ENCODE data around the gene EPB41L2. TPM values are rescaled to one million over a fixed set of nuclear protein-coding genes. Genes with fewer than 3 reads are reported as not detected.

EPB41L2 gene
- total RNA-seq, 1 experiment from 2014 or later = 181 TPM

DNA sequence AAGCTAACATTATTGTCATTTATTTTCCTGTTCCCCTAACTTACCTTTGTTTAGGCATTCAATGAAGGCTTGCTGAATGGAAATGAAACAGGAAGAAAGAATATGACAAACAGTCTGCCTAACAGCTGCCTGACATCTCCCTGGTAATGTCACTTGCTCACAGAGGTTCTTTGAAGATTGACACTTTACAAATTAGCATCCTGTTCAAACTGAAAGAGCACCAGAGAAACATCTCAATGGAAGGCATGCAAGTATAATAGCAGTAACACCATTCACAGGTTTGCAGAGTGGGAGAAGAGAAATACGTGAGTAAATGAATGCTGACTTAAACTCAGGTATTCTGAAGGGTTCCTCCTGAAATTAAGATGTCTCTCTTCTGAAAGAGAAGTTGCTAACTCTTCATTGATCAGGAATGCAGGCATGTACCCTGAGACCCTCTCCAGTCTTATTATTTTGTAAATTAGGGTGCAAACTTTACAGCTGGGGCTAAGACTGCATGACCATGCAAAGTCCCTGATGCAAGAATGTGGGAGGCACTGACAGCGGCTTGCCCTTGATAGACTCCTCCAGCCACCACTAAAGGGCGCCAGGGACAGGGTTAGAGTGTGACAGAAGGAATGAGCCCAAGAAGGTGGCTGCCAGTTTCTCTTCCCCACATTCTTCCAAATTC lies 237.1 kb downstream of the EPB41L2 start:
- no peak for TF ChIP-seq EZH2 (IDR thresholded peaks at IDR 0.05; ENCODE audit: borderline replicate concordance, low read depth, low read length, poor library complexity, severe bottlenecking)
- TF ChIP-seq CTCF (conservative IDR thresholded peaks at IDR 0.05; ENCODE audit: low read depth, low read length) = no peak
- intact Hi-C loops (cut with micrococcal nuclease; ENCODE audit: unreplicated experiment) = no loop called here
- Histone ChIP-seq H3K4me1 (ENCODE audit: insufficient read depth, low read length, poor library complexity, severe bottlenecking) (no peaks in the 10 kb centered on the region), H3K27ac (ENCODE audit: low read depth, low read length, poor library complexity, severe bottlenecking) (no peak overlapping the region), H3K27me3 (replicated peaks; ENCODE audit: insufficient read depth, low read depth, low read length, poor library complexity) (no peaks in the 10 kb centered on the region), H3K4me3 (ENCODE audit: low read depth, low read length, poor library complexity, severe bottlenecking) (no peak overlapping the region), H3K36me3 (ENCODE audit: insufficient read depth, low read length, poor library complexity, severe bottlenecking) (no peaks in the 10 kb centered on the region), H3K9me3 (ENCODE audit: low read depth, low read length, poor library complexity, severe bottlenecking) (no peaks in the 10 kb centered on the region)
- ChIA-PET CTCF (no interaction called here), POLR2A (ENCODE audit: low non-redundant PET) (interaction anchor here (0.7 kb wide), 1 partner anchor 40 kb away, joined by 4 read pairs; no protein-coding TSS in a partner anchor)
- BruUV-seq (replicated peaks) = no TSS peak
- no peak for DNase-seq (ENCODE audit: low spot score)

GRCh38 chr6:130824978-130825694 lies 237.9 kb downstream of the EPB41L2 start:
- Histone ChIP-seq H3K36me3 (ENCODE audit: insufficient read depth, low read length, poor library complexity, severe bottlenecking) (no peaks in the 10 kb centered on the region), H3K9me3 (ENCODE audit: low read depth, low read length, poor library complexity, severe bottlenecking) (no peaks in the 10 kb centered on the region), H3K27ac (ENCODE audit: low read depth, low read length, poor library complexity, severe bottlenecking) (no peak overlapping the region), H3K4me3 (ENCODE audit: low read depth, low read length, poor library complexity, severe bottlenecking) (no peak overlapping the region), H3K4me1 (ENCODE audit: insufficient read depth, low read length, poor library complexity, severe bottlenecking) (no peaks in the 10 kb centered on the region), H3K27me3 (replicated peaks; ENCODE audit: insufficient read depth, low read depth, low read length, poor library complexity) (no peaks in the 10 kb centered on the region)
- CTCF ChIA-PET = no interaction called here
- TF ChIP-seq CTCF (conservative IDR thresholded peaks at IDR 0.05; ENCODE audit: low read depth, low read length) = no peak
- TF ChIP-seq EZH2 (IDR thresholded peaks at IDR 0.05; ENCODE audit: borderline replicate concordance, low read depth, low read length, poor library complexity, severe bottlenecking) = no peak
- no peak for DNase-seq (ENCODE audit: low spot score)
- BruUV-seq (replicated peaks) = no TSS peak
- POLR2A ChIA-PET (ENCODE audit: low non-redundant PET) = interaction anchor here (0.7 kb wide), 1 partner anchor 39 kb away, joined by 4 read pairs; no protein-coding TSS in a partner anchor
- intact Hi-C loops (cut with micrococcal nuclease; ENCODE audit: unreplicated experiment) = no loop called here

DNA sequence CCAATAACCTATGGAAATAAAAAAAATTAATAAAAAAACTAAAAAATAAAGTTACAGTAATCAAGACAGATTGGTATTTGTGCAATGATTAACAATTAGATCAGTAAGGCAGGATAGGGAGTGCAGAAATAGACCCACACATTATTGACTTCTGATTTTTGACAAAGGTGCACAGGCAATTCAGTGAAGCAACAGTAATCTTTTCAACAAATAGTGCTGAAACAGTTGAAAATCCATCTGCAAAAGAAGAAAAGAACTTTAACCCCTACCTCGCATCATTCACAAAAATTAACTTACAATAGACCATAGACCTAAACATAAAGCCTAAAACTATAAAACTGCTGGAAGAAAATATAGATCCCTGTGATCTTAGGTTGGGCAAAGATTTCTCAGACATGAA lies 240.3 kb downstream of the EPB41L2 start:
- TF ChIP-seq EZH2 (IDR thresholded peaks at IDR 0.05; ENCODE audit: borderline replicate concordance, low read depth, low read length, poor library complexity, severe bottlenecking) (no peak), CTCF (conservative IDR thresholded peaks at IDR 0.05; ENCODE audit: low read depth, low read length) (no peak)
- DNase-seq (ENCODE audit: low spot score) = no peak
- CTCF ChIA-PET = no interaction called here
- intact Hi-C loops (cut with micrococcal nuclease; ENCODE audit: unreplicated experiment) = no loop called here
- H3K4me3 ChIP-seq (ENCODE audit: low read depth, low read length, poor library complexity, severe bottlenecking) = no peak overlapping the region
- no peaks in the 10 kb centered on the region for H3K4me1 ChIP-seq (ENCODE audit: insufficient read depth, low read length, poor library complexity, severe bottlenecking)
- H3K27ac ChIP-seq (ENCODE audit: low read depth, low read length, poor library complexity, severe bottlenecking) = no peak overlapping the region
- no TSS peak for BruUV-seq (replicated peaks)
- POLR2A ChIA-PET (ENCODE audit: low non-redundant PET) = no interaction called here
- no peaks in the 10 kb centered on the region for H3K9me3 ChIP-seq (ENCODE audit: low read depth, low read length, poor library complexity, severe bottlenecking)
- H3K27me3 ChIP-seq (replicated peaks; ENCODE audit: insufficient read depth, low read depth, low read length, poor library complexity) = no peaks in the 10 kb centered on the region
- H3K36me3 ChIP-seq (ENCODE audit: insufficient read depth, low read length, poor library complexity, severe bottlenecking) = no peaks in the 10 kb centered on the region
